OCI-LY7 (cell line): ENCODE measurements around the gene MACROD2. TPM values are rescaled to one million over a fixed set of nuclear protein-coding genes. Genes with fewer than 3 reads are reported as not detected.

ENCODE experiments used
- BruUV-seq: library from RNA; stranded (reverse); fragments of 400-500 nt; replicated peaks from 2 replicates; lab custom pipeline; 2021; lab: Mats Ljungman, UMichigan
- CTCF ChIA-PET: fragments of 300-600 bp; sonication (Branson Sonifier 250); formaldehyde crosslinking; loops from one replicate; lab custom pipeline; 2022; ENCODE audit warnings: antibody characterized with exemption; ENCODE audit not compliant: unreplicated experiment; lab: Charles Lee
- POLR2A ChIA-PET: fragments of 300-600 bp; sonication (Branson Sonifier 250); formaldehyde crosslinking; loops from one replicate; lab custom pipeline; 2022; ENCODE audit warnings: antibody characterized with exemption; lab: Charles Lee
- DNase-seq: peaks from one replicate; pipeline ENCODE4 v3.0.0-alpha.2; 2015; ENCODE audit warnings: low spot score
- H2AFZ ChIP-seq: fragments of 200-600 bp; sonication (generic), shearing (Covaris generic); 2 replicates; pipeline ENCODE4 v1.6.1; 2014; ENCODE audit warnings: mild to moderate bottlenecking, antibody characterized with exemption, low read length, moderate library complexity
- H3K27ac ChIP-seq: fragments of 200-600 bp; sonication (generic); 2 replicates; pipeline ENCODE4 v1.5.1; 2014; ENCODE audit warnings: mixed run types, low read depth, mild to moderate bottlenecking, moderate library complexity, low read length, inconsistent platforms; ENCODE audit not compliant: poor library complexity, severe bottlenecking
- H3K36me3 ChIP-seq: fragments of 200-600 bp; sonication (generic); 2 replicates; pipeline ENCODE4 v1.6.1; 2014; ENCODE audit warnings: mild to moderate bottlenecking, antibody characterized with exemption, low read length, moderate library complexity, mixed read lengths; ENCODE audit not compliant: insufficient read depth
- H3K4me1 ChIP-seq: fragments of 200-600 bp; sonication (generic); 2 replicates; pipeline ENCODE4 v1.5.1; 2014; ENCODE audit warnings: mild to moderate bottlenecking, low read length; ENCODE audit not compliant: insufficient read depth, poor library complexity, severe bottlenecking
- H3K4me2 ChIP-seq: fragments of 200-600 bp; sonication (generic); 2 replicates; pipeline ENCODE4 v1.6.1; 2014; ENCODE audit warnings: mild to moderate bottlenecking, low read length
- H3K4me3 ChIP-seq: fragments of 200-600 bp; sonication (generic); 2 replicates; pipeline ENCODE4 v1.5.1; 2014; ENCODE audit warnings: mild to moderate bottlenecking, low read depth, low read length; ENCODE audit not compliant: poor library complexity, severe bottlenecking
- H3K79me2 ChIP-seq: fragments of 200-600 bp; sonication (generic); 2 replicates; pipeline ENCODE4 v1.6.1; 2016; ENCODE audit warnings: low read depth, mild to moderate bottlenecking, low read length, moderate library complexity, mixed read lengths; ENCODE audit not compliant: insufficient read depth
- H3K9me2 ChIP-seq: fragments of 200-600 bp; sonication (generic); 2 replicates; pipeline ENCODE4 v1.6.1; 2016; ENCODE audit warnings: mild to moderate bottlenecking, low read length, mixed read lengths; ENCODE audit not compliant: insufficient read depth
- H3K9me3 ChIP-seq: fragments of 200-600 bp; sonication (generic); 2 replicates; pipeline ENCODE4 v1.6.1; 2014; ENCODE audit warnings: mild to moderate bottlenecking, mixed run types, low read length, mixed read lengths
- H4K20me1 ChIP-seq: fragments of 200-600 bp; sonication (generic); 2 replicates; pipeline ENCODE4 v1.6.1; 2014; ENCODE audit warnings: mild to moderate bottlenecking, antibody characterized with exemption, low read length, moderate library complexity, mixed read lengths; ENCODE audit not compliant: insufficient read depth
- CTCF ChIP-seq: fragments of 200-600 bp; sonication (generic); conservative IDR thresholded peaks from 2 replicates; pipeline ENCODE4 v1.5.1; 2014; ENCODE audit warnings: mild to moderate bottlenecking, antibody characterized with exemption, low read length, moderate library complexity, mixed read lengths
- EZH2phosphoT487 ChIP-seq: fragments of 200-600 bp; sonication (generic); IDR thresholded peaks from 2 replicates; pipeline ENCODE4 v1.6.1; 2018; ENCODE audit warnings: low read depth, borderline replicate concordance, mild to moderate bottlenecking, mixed run types, antibody characterized with exemption, low read length, moderate library complexity, mixed read lengths
- intact Hi-C: fragments of 100-400 bp; cut with micrococcal nuclease; formaldehyde crosslinking; loops from one replicate; pipeline ENCODE4 v1.10.0; 2022; ENCODE audit not compliant: unreplicated experiment
- total RNA-seq, 2 experiments: library from RNA; depleted of rRNA in 1 of 2; stranded (reverse); fragments of >200 nt in 1 of 2; shearing (Covaris generic) in 1 of 2; gene quantifications; 2 replicates each; pipeline ENCODE4 v1.2.3, GENCODE V29; 2014 to 2022

Gene MACROD2
- total RNA-seq, 2 experiments from 2014 or later, result 0.09 to 4.5 TPM

- no peak for DNase-seq
- Histone ChIP-seq H3K27ac (no peak overlapping the region), H3K36me3 (peaks cover 11% of the 10 kb centered on the region), H3K9me3 (peaks cover 8% of the 10 kb centered on the region; the same call in 1 of the 2 replicates), H3K4me2 (no peak overlapping the region), H3K4me3 (no peak overlapping the region), H2AFZ (peak overlapping the region; percentile 4; the same call in 1 of the 2 replicates), H3K79me2 (no peaks in the 10 kb centered on the region), H4K20me1 (no peaks in the 10 kb centered on the region), H3K4me1 (peaks cover 37% of the 10 kb centered on the region), H3K9me2 (no peaks in the 10 kb centered on the region)
- TF ChIP-seq CTCF, result no peak
- no peak for TF ChIP-seq EZH2phosphoT487
- CTCF ChIA-PET, result no interaction called here
- POLR2A ChIA-PET, result interaction anchor here (0.6 to 3.1 kb wide), 5 partner anchors 11 to 193 kb away, joined by 3 to 12 read pairs (median 4); no protein-coding TSS in a partner anchor
- BruUV-seq, result no TSS peak
- intact Hi-C loops, result loop anchor here (10.0 kb wide), 1 partner anchor 425 kb away; no protein-coding TSS in a partner anchor
These were observed 2054.3 kb downstream of the MACROD2 start for GRCh38 chr20:16049529-16050093.

GRCh38 chr20:16050366-16050765, 2055.1 kb downstream of the MACROD2 start:
- no peak for TF ChIP-seq EZH2phosphoT487
- Histone ChIP-seq H4K20me1 (no peaks in the 10 kb centered on the region), H3K4me1 (peaks cover 39% of the 10 kb centered on the region), H3K4me3 (no peak overlapping the region), H3K9me3 (peaks cover under 1% of the 10 kb centered on the region; the same call in 1 of the 2 replicates), H3K36me3 (peaks cover 4% of the 10 kb centered on the region), H2AFZ (peak overlapping the region; percentile 4; the same call in 1 of the 2 replicates), H3K9me2 (no peaks in the 10 kb centered on the region), H3K27ac (no peak overlapping the region), H3K4me2 (no peak overlapping the region), H3K79me2 (no peaks in the 10 kb centered on the region)
- intact Hi-C loops, result no loop called here
- POLR2A ChIA-PET, result interaction anchor here (0.6 to 3.1 kb wide), 12 partner anchors 10 to 194 kb away, joined by 3 to 12 read pairs (median 4); no protein-coding TSS in a partner anchor
- CTCF ChIA-PET, result interaction anchor here (0.9 to 1.1 kb wide), 2 partner anchors 15 to 18 kb away, joined by 3 to 4 read pairs; no protein-coding TSS in a partner anchor
- DNase-seq, result no peak
- BruUV-seq, result no TSS peak

GRCh38 chr20:16051968-16052367, 2056.7 kb downstream of the MACROD2 start:
- Histone ChIP-seq H3K4me1 (peaks cover 35% of the 10 kb centered on the region), H3K9me3 (no peaks in the 10 kb centered on the region), H3K27ac (no peak overlapping the region), H3K9me2 (no peaks in the 10 kb centered on the region), H2AFZ (peak overlapping the region; percentile 47; the same call in 1 of the 2 replicates), H4K20me1 (no peaks in the 10 kb centered on the region), H3K4me2 (peak overlapping the region; percentile 5; the same call in 1 of the 2 replicates), H3K4me3 (no peak overlapping the region), H3K36me3 (no peaks in the 10 kb centered on the region), H3K79me2 (no peaks in the 10 kb centered on the region)
- DNase-seq, result no peak
- BruUV-seq, result no TSS peak
- ChIA-PET CTCF (no interaction called here), POLR2A (interaction anchor here (1.5 to 3.1 kb wide), 5 partner anchors 8 to 49 kb away, joined by 3 to 12 read pairs (median 7); no protein-coding TSS in a partner anchor)
- intact Hi-C loops, result no loop called here
- TF ChIP-seq EZH2phosphoT487 (no peak), CTCF (no peak)
